Sigmoid colon (tissue), 7 donors: ENCODE results near the gene DDX51. TPM values are rescaled to one million over a fixed set of nuclear protein-coding genes. Genes with fewer than 3 reads are reported as not detected.

ENCODE experiments used
- DNase-seq: peaks from one replicate; pipeline ENCODE4 v3.0.0-alpha.2; 2019
- H3K27ac ChIP-seq, 4 donors: fragments of 200-600 bp; sonication (generic); one replicate each; pipeline ENCODE4 v1.5.1; 2016 to 2019; ENCODE audit warnings: mild to moderate bottlenecking in 1 of 4
- H3K27me3 ChIP-seq, 3 donors: fragments of 200-600 bp; sonication (generic); one replicate each; pipeline ENCODE4 v1.5.1; 2019; ENCODE audit warnings: mild to moderate bottlenecking in 1 of 3
- H3K36me3 ChIP-seq, 4 donors: fragments of 200-600 bp; sonication (generic); one replicate each; pipeline ENCODE4 v1.5.1; 2016 to 2019
- H3K4me1 ChIP-seq, 4 donors: fragments of 200-600 bp; sonication (generic); one replicate each; pipeline ENCODE4 v1.5.1; 2017 to 2019
- H3K4me3 ChIP-seq, 4 donors: fragments of 200-600 bp; sonication (generic); one replicate each; pipeline ENCODE4 v1.5.1; 2017 to 2019; ENCODE audit warnings: mild to moderate bottlenecking in 2 of 4, moderate library complexity in 1 of 4
- H3K9me3 ChIP-seq, 4 donors: fragments of 200-600 bp in 3 of 4; sonication (generic) in 3 of 4; one replicate each; pipeline versions ENCODE4 v1.5.1 to v1.6.1; 2013 to 2019
- CTCF ChIP-seq, 4 experiments: fragments of 450-650 bp in 3 of 4; fragments of 200-600 bp in 1 of 4; IDR thresholded peaks; one replicate each; pipeline ENCODE4 v1.5.1; 2016 to 2019; ENCODE audit warnings: antibody characterized with exemption in 4 of 4, mild to moderate bottlenecking in 3 of 4, moderate library complexity in 2 of 4
- EP300 ChIP-seq, 4 donors: sonication (generic); formaldehyde crosslinking; IDR thresholded peaks; one replicate each; pipeline ENCODE4 v1.6.1; 2017; ENCODE audit warnings: antibody characterized with exemption in 4 of 4
- POLR2A ChIP-seq, 2 donors: fragments of 450-650 bp; IDR thresholded peaks; one replicate each; pipeline ENCODE4 v1.6.1; 2016; ENCODE audit warnings: antibody characterized with exemption in 2 of 2, mild to moderate bottlenecking in 2 of 2, moderate library complexity in 2 of 2
- POLR2AphosphoS5 ChIP-seq, 4 donors: sonication (generic); formaldehyde crosslinking; IDR thresholded peaks; one replicate each; pipeline ENCODE4 v1.6.1; 2017; ENCODE audit warnings: antibody characterized with exemption in 4 of 4
- WGBS, 2 donors: extraction: QIAGEN DNeasy Blood & Tissue Kit; methylation state at CpG; one replicate each; pipeline ENCODE4 v1.1.7; 2013; 5-methylcytosine and 5-hydroxymethylcytosine counted together
- intact Hi-C: fragments of 100-400 bp; cut with DNase I; formaldehyde crosslinking; loops from one replicate; pipeline ENCODE4 v1.15.1; 2023
- polyA plus RNA-seq, 3 donors: library from polyadenylated mRNA; stranded (reverse); fragments of 200-250 nt; gene quantifications; one replicate each; pipeline ENCODE4 v1.2.3, GENCODE V29; 2013
- total RNA-seq, 4 donors: library from RNA; depleted of rRNA; stranded (reverse); fragments of >200 nt; gene quantifications; one replicate each; pipeline ENCODE4 v1.1.0, GENCODE V29; 2016
- donor health status: healthy with polysubstance abuse.
- donor health status: Bipolar disorder and iron deficiency.
- donor health status: healthy.

The DDX51 gene
- total and polyA plus RNA-seq, 7 donors = 3.9 to 22.4 (median 7.2) TPM

- TF ChIP-seq POLR2A (IDR thresholded peaks at IDR 0.05) (no peak), CTCF (IDR thresholded peaks at IDR 0.05) (no peak), POLR2AphosphoS5 (IDR thresholded peaks at IDR 0.05) (no peak), EP300 (IDR thresholded peaks at IDR 0.05) (no peak)
- peaks cover 0 to 26% (median 22%) of the 10 kb centered on the region in 3 donors for H3K27me3 ChIP-seq
- no peak overlapping the region for H3K4me3 ChIP-seq
- no peaks in the 10 kb centered on the region for H3K4me1 ChIP-seq
- no peak overlapping the region for H3K27ac ChIP-seq
- WGBS, 2 donors = 77 to 84% methylated on average over 10 of the region's 10 CpGs
- H3K9me3 ChIP-seq = peaks cover 0 to 27% (median 4%) of the 10 kb centered on the region in 4 donors
- DNase-seq = no peak
- H3K36me3 ChIP-seq = no peaks in the 10 kb centered on the region
- intact Hi-C loops = no loop called here
Observed at GRCh38 chr12:132182711-132183365, 38.7 kb upstream of the DDX51 start.

- Histone ChIP-seq H3K9me3 (peaks cover 0 to 21% (median 4%) of the 10 kb centered on the region in 4 donors), H3K27ac (no peak overlapping the region), H3K4me1 (no peaks in the 10 kb centered on the region), H3K27me3 (peaks cover 0 to 28% (median 27%) of the 10 kb centered on the region in 3 donors), H3K4me3 (no peak overlapping the region), H3K36me3 (no peaks in the 10 kb centered on the region)
- TF ChIP-seq CTCF (IDR thresholded peaks at IDR 0.05) = no peak
- TF ChIP-seq EP300 (IDR thresholded peaks at IDR 0.05) = no peak
- TF ChIP-seq POLR2AphosphoS5 (IDR thresholded peaks at IDR 0.05) = no peak
- TF ChIP-seq POLR2A (IDR thresholded peaks at IDR 0.05) = no peak
- WGBS, 2 donors = 92% methylated on average over 21 of the region's 21 CpGs
- no peak for DNase-seq
- intact Hi-C loops = no loop called here
Observed at GRCh38 chr12:132182206-132182710, 38.1 kb upstream of the DDX51 start.

- WGBS, 2 donors = 80 to 88% methylated on average over 33 of the region's 33 CpGs
- no peak overlapping the region for H3K27ac ChIP-seq
- no peaks in the 10 kb centered on the region for H3K36me3 ChIP-seq
- no peaks in the 10 kb centered on the region for H3K4me1 ChIP-seq
- no peak for DNase-seq
- H3K27me3 ChIP-seq = peaks cover 0 to 34% (median 33%) of the 10 kb centered on the region in 3 donors
- H3K4me3 ChIP-seq = no peak overlapping the region
- peaks cover 0 to 15% (median 2%) of the 10 kb centered on the region in 4 donors for H3K9me3 ChIP-seq
- TF ChIP-seq POLR2AphosphoS5 (IDR thresholded peaks at IDR 0.05) (no peak), CTCF (IDR thresholded peaks at IDR 0.05) (no peak), POLR2A (IDR thresholded peaks at IDR 0.05) (no peak), EP300 (IDR thresholded peaks at IDR 0.05) (no peak)
- intact Hi-C loops = no loop called here
Observed at GRCh38 chr12:132181570-132182200, 37.6 kb upstream of the DDX51 start.

GRCh38 chr12:132180648-132181546 is 36.8 kb upstream of the DDX51 start:
- no peak for DNase-seq
- Histone ChIP-seq H3K27ac (no peak overlapping the region), H3K27me3 (peaks cover 0 to 42% (median 41%) of the 10 kb centered on the region in 3 donors), H3K9me3 (peaks cover 0 to 8% (median 2%) of the 10 kb centered on the region in 4 donors), H3K4me3 (no peak overlapping the region), H3K36me3 (no peaks in the 10 kb centered on the region), H3K4me1 (no peaks in the 10 kb centered on the region)
- TF ChIP-seq CTCF (IDR thresholded peaks at IDR 0.05) = no peak
- intact Hi-C loops = no loop called here
- WGBS, 2 donors = 85 to 88% methylated on average over 30 of the region's 30 CpGs
